ENCODE measurements around the gene FOXN1. TPM values are rescaled to one million over a fixed set of nuclear protein-coding genes. Genes with fewer than 3 reads are reported as not detected.

The FOXN1 gene
- total RNA-seq, 2 experiments from 2014 or later = not detected

GRCh38 chr17:28470266-28470913 is 35.8 kb upstream of the FOXN1 start:
- TF ChIP-seq CTCF (IDR thresholded peaks at IDR 0.05) = no peak
- H3K4me1 Mint-ChIP-seq (ENCODE audit: low read depth) = peaks cover 16% of the 10 kb centered on the region
- intact Hi-C loops (cut with micrococcal nuclease) = no loop called here
- H3K4me3 Mint-ChIP-seq = no peak overlapping the region
- H3K27me3 Mint-ChIP-seq = peaks cover 3% of the 10 kb centered on the region
- DNase-seq = no peak
- no peak for ATAC-seq
- H3K9me3 Mint-ChIP-seq = no peaks in the 10 kb centered on the region
- no peaks in the 10 kb centered on the region for H3K36me3 Mint-ChIP-seq (ENCODE audit: low read depth)
- no peak overlapping the region for H3K27ac Mint-ChIP-seq
- CTCF ChIA-PET = no interaction called here
- POLR2A ChIA-PET = no interaction called here

- no peaks in the 10 kb centered on the region for H3K9me3 Mint-ChIP-seq
- H3K27ac Mint-ChIP-seq = no peak overlapping the region
- H3K27me3 Mint-ChIP-seq = peaks cover 3% of the 10 kb centered on the region
- intact Hi-C loops (cut with micrococcal nuclease) = no loop called here
- CTCF ChIA-PET = no interaction called here
- DNase-seq (no peak), ATAC-seq (no peak)
- H3K4me1 Mint-ChIP-seq (ENCODE audit: low read depth) = peaks cover 20% of the 10 kb centered on the region
- POLR2A ChIA-PET = no interaction called here
- no peak for TF ChIP-seq CTCF (IDR thresholded peaks at IDR 0.05)
- no peak overlapping the region for H3K4me3 Mint-ChIP-seq
- H3K36me3 Mint-ChIP-seq (ENCODE audit: low read depth) = no peaks in the 10 kb centered on the region
Observed at GRCh38 chr17:28470914-28471366, 35.2 kb upstream of the FOXN1 start.

GRCh38 chr17:28471531-28472342 is 34.4 kb upstream of the FOXN1 start:
- ChIA-PET POLR2A (no interaction called here), CTCF (no interaction called here)
- Mint-ChIP-seq H3K9me3 (no peaks in the 10 kb centered on the region), H3K4me3 (no peak overlapping the region), H3K27me3 (no peaks in the 10 kb centered on the region), H3K27ac (no peak overlapping the region), H3K4me1 (ENCODE audit: low read depth) (peaks cover 20% of the 10 kb centered on the region), H3K36me3 (ENCODE audit: low read depth) (no peaks in the 10 kb centered on the region)
- no peak for DNase-seq
- no peak for ATAC-seq
- intact Hi-C loops (cut with micrococcal nuclease) = no loop called here
- TF ChIP-seq CTCF (IDR thresholded peaks at IDR 0.05) = no peak

GRCh38 chr17:28472871-28473497 is 33.2 kb upstream of the FOXN1 start:
- H3K9me3 Mint-ChIP-seq = no peaks in the 10 kb centered on the region
- H3K36me3 Mint-ChIP-seq (ENCODE audit: low read depth) = no peaks in the 10 kb centered on the region
- peaks cover 18% of the 10 kb centered on the region for H3K4me1 Mint-ChIP-seq (ENCODE audit: low read depth)
- ChIA-PET CTCF (interaction anchor here (1.1 to 1.2 kb wide), 2 partner anchors 57 to 68 kb away, joined by 3 to 4 read pairs; no protein-coding TSS in a partner anchor), POLR2A (no interaction called here)
- TF ChIP-seq CTCF (IDR thresholded peaks at IDR 0.05) = no peak
- DNase-seq (no peak), ATAC-seq (no peak)
- no peak overlapping the region for H3K27ac Mint-ChIP-seq
- H3K27me3 Mint-ChIP-seq = no peaks in the 10 kb centered on the region
- no peak overlapping the region for H3K4me3 Mint-ChIP-seq
- intact Hi-C loops (cut with micrococcal nuclease) = no loop called here

- H3K27ac Mint-ChIP-seq = no peak within 1 kb of the TSS
- H3K27me3 Mint-ChIP-seq = no peaks in the 10 kb centered on the region
- DNase-seq (no peak), ATAC-seq (no peak)
- H3K36me3 Mint-ChIP-seq (ENCODE audit: low read depth) = no peaks in the 10 kb centered on the region
- H3K9me3 Mint-ChIP-seq = no peaks in the 10 kb centered on the region
- H3K4me1 Mint-ChIP-seq (ENCODE audit: low read depth) = peaks cover 15% of the 10 kb centered on the region
- ChIA-PET POLR2A (no interaction called here), CTCF (interaction anchor here (1.1 to 1.2 kb wide), 2 partner anchors 57 to 67 kb away, joined by 3 to 4 read pairs; no protein-coding TSS in a partner anchor)
- TF ChIP-seq CTCF (IDR thresholded peaks at IDR 0.05) = no peak
- intact Hi-C loops (cut with micrococcal nuclease) = no loop called here
- no peak within 1 kb of the TSS for H3K4me3 Mint-ChIP-seq
Observed at GRCh38 chr17:28473542-28473941, 32.6 kb upstream of the FOXN1 start, which contains the start of gene SLC13A2. SLC13A2 (plus strand) TSS chr17:28473644; CDS start chr17:28473713, 69 bp downstream.

Data from activated CD8-positive, alpha-beta T cell treated with anti-CD3 and anti-CD28 coated beads for 36 hours (primary cell).